ENCODE results near the gene AMMECR1.
A peak's percentile ranks its signal among the peaks of the same experiment; 100 is the strongest.
"Not testable (repeated sequence)": the region's sequence is repeated elsewhere in the genome, so short reads cannot be mapped to it uniquely, and the experiment has no call there.

The AMMECR1 gene

GRCh38 chrX:110259117-110259516, 58.8 kb downstream of the AMMECR1 start:
- DNase-seq (ENCODE audit: extremely low read depth in 1 of 2, low read depth in 1 of 2) = no peak

DNA sequence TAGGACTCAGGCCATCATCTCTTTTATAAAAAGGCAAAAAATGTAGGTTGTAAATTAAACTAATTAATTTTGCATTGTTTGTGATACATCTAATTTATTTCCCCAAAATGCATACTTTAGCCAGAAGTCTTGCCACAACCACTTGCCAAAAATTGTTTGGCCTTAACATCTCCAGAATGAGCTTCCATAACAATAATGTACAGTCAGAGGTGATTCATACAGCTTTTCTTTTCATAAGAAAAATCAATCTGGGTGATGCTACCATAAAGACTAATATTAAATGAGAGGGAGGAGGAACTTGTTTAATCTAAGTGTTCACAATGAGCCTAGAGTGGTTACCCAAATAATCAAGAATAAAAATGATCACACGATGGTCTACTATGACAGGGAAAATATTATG, 59.3 kb downstream of the AMMECR1 start:
- DNase-seq (ENCODE audit: extremely low read depth in 1 of 2, low read depth in 1 of 2) = no peak

DNA sequence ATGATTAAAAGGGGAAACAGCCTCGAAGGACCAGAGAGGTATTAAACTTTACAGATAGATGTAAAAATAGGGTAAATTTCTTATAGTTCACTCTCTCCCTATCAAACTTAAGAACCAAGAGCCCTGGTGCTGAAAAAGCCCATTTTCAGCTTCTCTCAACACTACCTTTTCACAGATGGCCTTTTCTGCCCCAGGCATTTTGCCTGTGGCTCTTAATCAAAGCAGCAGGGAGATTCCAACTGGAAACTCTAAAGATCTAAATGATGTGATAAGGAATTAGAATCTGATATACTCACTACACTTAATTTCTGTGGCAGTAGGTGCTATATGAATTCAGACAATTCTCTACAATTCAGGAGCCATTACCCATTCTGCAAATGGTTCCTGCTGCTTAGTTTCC, 60.0 kb downstream of the AMMECR1 start:
- DNase-seq (ENCODE audit: extremely low read depth in 1 of 2, low read depth in 1 of 2) = no peak

GRCh38 chrX:110252711-110253110, 65.2 kb downstream of the AMMECR1 start:
- no peak for DNase-seq (ENCODE audit: extremely low read depth in 1 of 2, low read depth in 1 of 2)

DNA sequence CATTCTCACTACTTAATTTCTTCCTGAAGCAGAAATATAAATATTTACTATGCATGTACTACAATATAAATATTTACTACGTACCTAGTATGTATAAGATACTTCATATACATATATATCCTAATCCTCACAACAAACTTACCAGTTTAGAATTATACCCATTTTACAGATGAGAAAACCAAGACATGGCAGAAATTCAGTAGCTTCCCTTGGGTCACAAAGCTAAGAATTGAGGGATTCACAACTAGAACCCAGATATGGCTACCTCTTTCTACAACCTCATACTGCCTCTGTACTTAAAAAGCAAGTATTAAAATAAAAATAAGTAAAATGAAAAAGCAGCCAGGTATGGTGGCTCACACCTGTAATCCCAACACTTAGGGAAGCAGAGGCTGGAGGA, 65.9 kb downstream of the AMMECR1 start:
- no peak for DNase-seq (ENCODE audit: extremely low read depth in 1 of 2, low read depth in 1 of 2)

- DNase-seq (ENCODE audit: extremely low read depth in 1 of 2, low read depth in 1 of 2) = no peak
Observed at GRCh38 chrX:110251526-110251925, 66.4 kb downstream of the AMMECR1 start.

DNA sequence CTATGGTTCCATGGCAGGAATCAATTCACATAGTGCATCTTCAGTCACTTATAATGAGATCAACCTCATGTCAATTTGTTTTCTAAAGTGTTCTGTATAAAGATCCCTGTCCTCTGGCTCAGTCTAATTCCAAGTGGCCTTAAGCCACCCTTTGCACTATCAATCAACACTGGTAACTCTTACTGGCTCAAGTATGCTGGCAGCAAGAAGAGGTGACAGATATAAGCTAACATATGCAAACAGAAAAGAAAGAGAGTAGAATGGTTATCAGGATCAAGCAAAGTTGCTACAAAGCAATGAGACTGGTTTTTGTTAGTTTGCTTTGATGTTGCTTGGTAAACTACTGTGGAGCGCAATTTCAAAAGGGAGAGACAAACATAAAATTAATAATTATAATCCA, 67.0 kb downstream of the AMMECR1 start:
- no peak for DNase-seq (ENCODE audit: extremely low read depth in 1 of 2, low read depth in 1 of 2)

GRCh38 chrX:110248578-110248977, 69.3 kb downstream of the AMMECR1 start:
- no peak for DNase-seq (ENCODE audit: extremely low read depth in 1 of 2, low read depth in 1 of 2)

DNA sequence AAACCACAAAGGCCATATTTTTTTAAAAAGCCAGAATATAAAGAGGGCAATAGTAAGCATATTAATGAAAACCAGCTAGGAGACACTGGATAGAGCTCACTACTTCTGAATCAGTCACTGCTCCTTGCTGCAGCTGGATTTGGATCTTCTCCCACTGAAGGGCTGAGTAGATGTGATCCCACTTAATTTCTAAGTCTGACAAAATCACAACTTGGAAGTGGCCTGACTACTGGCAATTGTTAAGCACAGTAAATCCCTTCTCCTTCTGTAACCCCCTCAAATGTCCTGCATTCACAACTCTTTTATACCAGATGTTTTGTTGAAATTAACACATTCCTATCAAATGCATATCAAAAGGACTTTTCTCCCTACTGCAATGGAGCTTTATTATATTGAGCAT, 72.9 kb downstream of the AMMECR1 start:
- DNase-seq (ENCODE audit: extremely low read depth in 1 of 2, low read depth in 1 of 2) = no peak

DNA sequence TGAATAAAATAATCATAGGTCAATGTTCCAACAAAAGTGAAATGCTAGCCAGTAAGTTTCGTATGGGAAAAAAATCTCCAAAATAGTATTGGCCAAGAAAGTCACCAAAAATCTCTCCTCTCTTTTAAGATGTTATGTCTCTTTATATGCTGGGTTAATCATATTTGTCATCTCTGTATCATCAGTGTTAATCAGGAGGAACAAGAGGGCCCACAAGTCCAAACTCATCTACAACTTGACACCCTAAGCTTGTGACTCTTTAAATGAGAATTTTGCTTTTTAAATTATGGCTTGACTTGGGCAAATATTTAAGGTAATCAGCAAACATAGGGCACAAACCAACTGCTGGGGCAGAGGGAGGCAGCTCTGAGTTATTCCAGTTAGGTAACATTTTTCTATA, 75.5 kb downstream of the AMMECR1 start:
- no peak for DNase-seq (ENCODE audit: extremely low read depth in 1 of 2, low read depth in 1 of 2)

DNA sequence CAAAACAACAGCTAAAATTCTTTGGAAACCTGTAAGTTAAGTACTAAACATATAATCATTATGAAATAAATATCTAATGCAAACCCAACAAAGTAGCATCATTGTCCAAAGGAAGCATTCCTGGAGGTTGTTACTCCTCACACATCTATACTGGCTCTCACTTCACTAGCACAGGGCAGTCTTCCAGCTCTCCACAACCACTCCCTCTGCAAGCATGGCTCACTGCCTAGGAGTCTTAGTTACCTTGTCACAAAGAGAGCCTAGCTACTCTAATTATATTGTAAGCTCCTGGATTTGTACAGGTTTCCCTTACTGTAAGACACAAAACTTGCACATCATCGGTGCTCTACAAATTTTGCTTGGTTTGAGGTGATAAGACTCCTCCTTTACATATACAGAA, 76.1 kb downstream of the AMMECR1 start:
- no peak for DNase-seq (ENCODE audit: extremely low read depth in 1 of 2, low read depth in 1 of 2)

- peak in 1 of 2 donors; percentile 5 for DNase-seq (ENCODE audit: extremely low read depth in 1 of 2, low read depth in 1 of 2)
Observed at GRCh38 chrX:110238259-110238658, 79.6 kb downstream of the AMMECR1 start.

- not testable (repeated sequence) for DNase-seq (ENCODE audit: extremely low read depth in 1 of 2, low read depth in 1 of 2)
Observed at GRCh38 chrX:110231485-110231884, 86.4 kb downstream of the AMMECR1 start.

- peak; percentile 15 to 30 for DNase-seq (ENCODE audit: extremely low read depth in 1 of 2, low read depth in 1 of 2)
Observed at GRCh38 chrX:110229497-110230111, 88.3 kb downstream of the AMMECR1 start.

DNA sequence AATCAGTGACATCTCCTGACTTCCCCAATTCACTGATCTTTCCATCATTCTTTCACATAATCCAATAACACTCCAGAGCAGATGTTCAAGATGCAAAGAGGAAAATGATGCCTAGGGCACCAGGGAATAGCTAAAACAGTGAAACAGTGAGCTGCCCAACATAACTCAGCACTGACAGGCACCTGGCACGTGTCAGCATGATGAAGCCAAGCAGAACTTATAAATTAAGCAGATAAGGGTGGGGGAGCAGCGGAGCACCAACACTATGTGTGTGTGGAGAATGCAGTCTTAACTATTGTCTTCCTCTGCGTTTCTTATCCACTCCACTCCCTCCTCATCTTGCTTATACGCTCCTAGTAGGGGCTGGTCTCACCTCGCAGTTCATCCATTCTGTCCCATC, 89.4 kb downstream of the AMMECR1 start:
- DNase-seq (ENCODE audit: extremely low read depth in 1 of 2, low read depth in 1 of 2) = no peak

- no peak for DNase-seq (ENCODE audit: extremely low read depth in 1 of 2, low read depth in 1 of 2)
Observed at GRCh38 chrX:110226931-110227330, 91.0 kb downstream of the AMMECR1 start.

DNA sequence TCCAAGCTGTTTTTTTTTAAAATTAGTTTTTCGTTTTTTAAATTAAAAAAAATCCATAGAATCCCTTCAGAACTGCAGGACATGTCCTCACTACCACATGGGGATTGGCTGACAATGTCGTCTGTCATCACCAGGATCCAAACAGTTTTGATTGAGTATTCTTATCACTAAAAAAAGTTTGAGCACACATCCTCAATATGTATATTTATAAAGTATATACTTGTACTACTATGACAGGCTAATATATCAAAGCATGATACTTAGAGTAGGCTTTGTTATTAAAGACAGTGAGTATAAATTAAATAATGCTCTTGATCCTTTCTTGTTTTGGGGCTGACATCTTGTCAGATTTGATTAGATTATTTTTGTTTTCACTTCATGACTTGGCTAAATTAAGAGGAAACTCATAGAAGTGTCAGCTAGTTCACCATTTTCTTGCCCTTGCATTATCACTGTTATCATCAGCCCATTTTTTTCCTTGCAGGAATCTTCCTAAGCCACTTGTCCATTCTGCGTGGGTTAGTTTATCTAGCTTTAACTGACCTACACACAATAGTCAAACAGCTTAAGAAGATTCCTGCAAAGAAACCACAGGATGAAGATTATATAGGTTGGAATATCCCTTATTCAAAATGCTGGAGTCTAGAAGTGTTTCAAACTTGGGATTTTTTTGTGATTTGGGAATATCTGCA, 92.8 kb downstream of the AMMECR1 start:
- no peak for DNase-seq (ENCODE audit: extremely low read depth in 1 of 2, low read depth in 1 of 2)

- DNase-seq (ENCODE audit: extremely low read depth in 1 of 2, low read depth in 1 of 2) = no peak
Observed at GRCh38 chrX:110222497-110223257, 95.2 kb downstream of the AMMECR1 start.

GRCh38 chrX:110219920-110220319, 98.0 kb downstream of the AMMECR1 start:
- DNase-seq (ENCODE audit: extremely low read depth in 1 of 2, low read depth in 1 of 2) = no peak

DNA sequence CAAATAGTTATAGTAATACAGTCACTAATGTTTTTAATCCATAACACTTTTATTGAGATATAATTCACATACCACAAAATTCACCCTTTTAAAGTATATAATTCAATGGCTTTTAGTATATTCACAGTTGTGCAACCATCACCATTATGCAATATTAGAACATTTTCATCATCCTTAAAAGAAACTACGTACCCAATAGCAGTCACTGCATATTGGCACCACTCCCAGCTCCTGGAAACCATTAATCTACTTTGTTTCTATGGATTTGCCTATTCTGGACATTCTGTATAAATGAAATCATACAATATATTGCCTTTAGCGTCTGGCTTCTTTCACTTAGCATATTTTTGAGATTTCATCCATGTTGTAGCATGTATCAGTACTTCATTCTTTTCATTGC, 99.3 kb downstream of the AMMECR1 start:
- no peak for DNase-seq (ENCODE audit: extremely low read depth in 1 of 2, low read depth in 1 of 2)

GRCh38 chrX:110216027-110216426, 101.9 kb downstream of the AMMECR1 start:
- no peak for DNase-seq (ENCODE audit: extremely low read depth in 1 of 2, low read depth in 1 of 2)

DNA sequence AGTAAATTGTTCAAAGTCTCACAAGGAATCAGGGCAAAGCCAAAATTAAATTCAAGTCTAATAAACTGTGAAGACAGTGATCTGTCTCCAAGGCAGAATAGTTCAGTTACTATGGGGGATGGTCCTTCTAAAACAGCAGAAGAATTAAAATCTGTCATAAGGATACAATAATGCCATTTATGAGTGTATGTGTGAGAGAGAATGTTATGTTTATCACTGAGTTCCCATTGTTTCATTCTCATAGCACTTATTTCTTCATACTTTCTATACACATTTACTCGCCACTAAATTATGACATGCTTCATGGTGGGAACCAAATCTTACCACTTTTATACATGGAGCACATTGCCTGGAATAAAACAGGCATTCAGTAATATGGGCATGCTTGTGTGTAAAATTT, 102.5 kb downstream of the AMMECR1 start:
- DNase-seq (ENCODE audit: extremely low read depth in 1 of 2, low read depth in 1 of 2) = no peak

Data from activated CD8-positive, alpha-beta memory T cell treated with anti-CD3 and anti-CD28 coated beads for 1 hour (primary cell).